Subcutaneous adipose tissue (tissue), 4 donors: ENCODE results near the gene MGP. TPM values are rescaled to one million over a fixed set of nuclear protein-coding genes. Genes with fewer than 3 reads are reported as not detected.

Experiments
- total RNA-seq, 4 donors: library from RNA; depleted of rRNA; stranded (reverse); fragments of >200 nt; gene quantifications; one replicate each; pipeline ENCODE4 v1.1.0, GENCODE V29; 2016
- TF ChIP-seq, protein P1 (sequence below): fragments of 450-650 bp; IDR thresholded peaks from one replicate; pipeline ENCODE4 v1.5.1; 2016; ENCODE audit warnings: low read depth, mild to moderate bottlenecking, control low read depth, antibody characterized with exemption, moderate library complexity

MGP gene
- total RNA-seq, 4 donors from 2014 or later = 192 to 366 (median 221) TPM

DNA sequence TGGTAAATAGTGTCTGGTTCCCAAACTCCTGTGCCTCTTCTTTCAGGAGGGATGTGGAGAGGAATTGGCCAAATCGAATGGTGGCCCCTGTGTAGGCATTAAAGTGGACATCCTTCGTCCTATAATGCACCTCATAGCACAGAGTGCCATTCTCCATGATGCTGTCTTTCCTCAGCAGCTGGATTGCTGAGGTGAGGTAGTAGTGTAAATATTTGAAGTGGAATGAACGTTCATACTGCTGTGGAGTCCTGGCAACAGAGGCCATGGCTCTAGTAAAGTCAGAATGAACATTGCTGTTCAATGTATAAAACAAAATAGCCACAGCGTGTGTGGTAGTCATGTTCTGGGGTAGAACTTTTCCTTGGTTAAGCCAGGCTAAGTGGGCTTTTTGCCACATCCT, 45.0 kb downstream of the MGP start:
- TF ChIP-seq, protein P1, sequence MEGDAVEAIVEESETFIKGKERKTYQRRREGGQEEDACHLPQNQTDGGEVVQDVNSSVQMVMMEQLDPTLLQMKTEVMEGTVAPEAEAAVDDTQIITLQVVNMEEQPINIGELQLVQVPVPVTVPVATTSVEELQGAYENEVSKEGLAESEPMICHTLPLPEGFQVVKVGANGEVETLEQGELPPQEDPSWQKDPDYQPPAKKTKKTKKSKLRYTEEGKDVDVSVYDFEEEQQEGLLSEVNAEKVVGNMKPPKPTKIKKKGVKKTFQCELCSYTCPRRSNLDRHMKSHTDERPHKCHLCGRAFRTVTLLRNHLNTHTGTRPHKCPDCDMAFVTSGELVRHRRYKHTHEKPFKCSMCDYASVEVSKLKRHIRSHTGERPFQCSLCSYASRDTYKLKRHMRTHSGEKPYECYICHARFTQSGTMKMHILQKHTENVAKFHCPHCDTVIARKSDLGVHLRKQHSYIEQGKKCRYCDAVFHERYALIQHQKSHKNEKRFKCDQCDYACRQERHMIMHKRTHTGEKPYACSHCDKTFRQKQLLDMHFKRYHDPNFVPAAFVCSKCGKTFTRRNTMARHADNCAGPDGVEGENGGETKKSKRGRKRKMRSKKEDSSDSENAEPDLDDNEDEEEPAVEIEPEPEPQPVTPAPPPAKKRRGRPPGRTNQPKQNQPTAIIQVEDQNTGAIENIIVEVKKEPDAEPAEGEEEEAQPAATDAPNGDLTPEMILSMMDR = no peak

GRCh38 chr12:14839262-14839661, 46.4 kb downstream of the MGP start:
- TF ChIP-seq, protein P1 = no peak

GRCh38 chr12:14836336-14837210, 49.1 kb downstream of the MGP start:
- TF ChIP-seq, protein P1 = no peak

DNA sequence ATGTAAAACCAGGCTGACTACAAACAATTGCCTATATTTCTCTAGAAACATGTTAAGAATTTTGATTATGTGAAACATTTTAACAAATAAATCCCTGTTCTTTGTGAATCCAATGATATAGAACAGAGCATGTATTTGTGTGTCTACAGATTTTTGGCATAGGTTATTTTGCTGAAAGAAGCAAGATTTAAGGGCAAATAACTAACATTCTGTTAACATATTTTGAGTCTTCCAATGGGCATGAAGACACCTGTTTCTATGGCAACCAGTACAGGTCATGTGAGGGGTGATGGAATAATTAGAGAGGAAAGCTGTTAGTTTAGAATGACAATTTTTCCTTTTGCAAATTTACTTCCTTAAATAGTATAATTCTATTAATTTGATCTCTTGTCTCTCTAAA, 51.1 kb downstream of the MGP start:
- TF ChIP-seq, protein P1 = no peak

DNA sequence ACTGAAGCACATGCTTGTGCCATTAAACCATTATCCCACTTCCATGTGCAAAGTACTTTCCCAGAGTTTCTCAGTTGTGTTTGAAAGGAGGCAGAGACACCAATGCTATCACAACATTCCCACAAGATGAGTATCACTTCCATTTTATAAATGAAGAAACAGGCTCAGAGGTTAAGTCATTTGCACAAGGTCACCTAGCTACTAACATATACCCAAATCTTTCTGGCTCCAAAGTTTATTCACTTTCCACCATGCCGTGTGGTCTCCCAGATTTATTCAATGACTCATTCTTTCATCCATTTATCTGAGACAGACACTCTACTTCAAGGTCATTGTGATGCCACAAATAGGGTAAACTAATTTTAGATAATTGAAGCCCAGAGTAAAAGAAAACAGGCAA, 51.7 kb downstream of the MGP start:
- TF ChIP-seq, protein P1 = no peak

DNA sequence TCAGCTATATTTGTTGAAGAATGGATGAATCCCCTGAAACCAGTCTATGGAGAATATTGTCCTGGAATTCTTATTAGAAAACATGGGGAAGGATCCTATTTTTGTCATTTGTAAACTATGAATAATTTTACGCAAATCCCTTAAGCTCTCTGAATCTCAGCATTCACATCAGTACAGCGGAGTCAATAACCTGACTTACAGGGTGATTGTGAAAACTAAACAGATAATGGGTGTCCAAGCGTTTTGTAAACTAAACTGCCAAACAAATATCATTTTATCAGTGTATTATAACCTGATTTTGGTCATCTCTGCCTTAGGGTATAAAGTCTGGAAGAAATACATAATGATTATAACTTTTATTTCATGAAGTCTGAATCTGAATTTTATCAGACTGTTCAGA, 52.3 kb downstream of the MGP start:
- TF ChIP-seq, protein P1 = no peak

Other genes starting within 250 kb of the MGP start
- gene GUCY2C, start 189.3 kb downstream of the MGP start, total RNA-seq = under 1 TPM in 1 of 4 donors, not detected in 3; 0.17 TPM
- 10 to 100 TPM; 13.3 to 29.2 (median 20.6) TPM for gene WBP11, start 82.4 kb downstream of the MGP start, total RNA-seq
- gene C12orf60, start 82.2 kb downstream of the MGP start, total RNA-seq = 1 to 10 TPM in 3 of 4 donors, under 1 TPM in 1; 0.34 to 2.0 (median 1.4) TPM
- gene SMCO3, start 71.7 kb downstream of the MGP start, total RNA-seq = under 1 TPM in 1 of 4 donors, not detected in 3; 0.75 TPM
- gene ART4, start 42.3 kb downstream of the MGP start, total RNA-seq = 1 to 10 TPM in 1 of 4 donors, under 1 TPM in 3; 0.33 to 1.9 (median 0.61) TPM
- under 1 TPM in 2 of 4 donors, not detected in 2; 0.85 to 0.94 TPM for gene ERP27, start 52.7 kb upstream of the MGP start, total RNA-seq
- gene ARHGDIB, start 75.7 kb upstream of the MGP start, total RNA-seq = 100 to 1,000 TPM in 3 of 4 donors, 10 to 100 TPM in 1; 96.1 to 255 (median 151) TPM
- not detected for gene PDE6H, start 87.2 kb upstream of the MGP start, total RNA-seq